ENCODE results near the gene MYH11.

GRCh38 chr16:15660203-15660601 lies 196.6 kb downstream of the MYH11 start:
- TF ChIP-seq CTCF (IDR thresholded peaks at IDR 0.05) (no peak), POLR2A (IDR thresholded peaks at IDR 0.05) (no peak)

Data from thyroid gland (tissue), 4 donors.